Psoas muscle (tissue), 8 donors: ENCODE results near the gene SMIM41. TPM values are rescaled to one million over a fixed set of nuclear protein-coding genes. Genes with fewer than 3 reads are reported as not detected.
A peak's percentile ranks its signal among the peaks of the same experiment; 100 is the strongest.

Experiments used
- ATAC-seq, 4 donors: fragments of 200-7000 bp; cut with Tn5 transposase; one replicate each; pipeline ENCODE4 v1.9.1; 2020; ENCODE audit warnings: moderate library complexity in 3 of 4, mild to moderate bottlenecking in 2 of 4
- DNase-seq, 2 donors: peaks; one replicate each; pipeline ENCODE4 v3.0.0-alpha.2; 2020
- H3K27ac ChIP-seq: fragments of 200-600 bp; one replicate; pipeline ENCODE4 v1.8.0; 2022
- H3K27me3 ChIP-seq, 3 donors: fragments of 200-600 bp in 1 of 3; one replicate each; pipeline versions ENCODE4 v1.6.1 to v1.8.0; 2013 to 2022; ENCODE audit warnings: low read length in 2 of 3, mild to moderate bottlenecking in 2 of 3, moderate library complexity in 1 of 3; ENCODE audit not compliant: insufficient read depth in 3 of 3
- H3K36me3 ChIP-seq, 2 donors: fragments of 200-600 bp in 1 of 2; one replicate each; pipeline versions ENCODE4 v1.6.1 to v1.8.0; 2013 to 2022; ENCODE audit warnings: low read depth in 1 of 2, mild to moderate bottlenecking in 1 of 2, moderate library complexity in 1 of 2; ENCODE audit not compliant: insufficient read depth in 1 of 2
- H3K4me1 ChIP-seq: fragments of 200-600 bp; one replicate; pipeline ENCODE4 v1.8.0; 2022
- H3K4me3 ChIP-seq: fragments of 200-600 bp; one replicate; pipeline ENCODE4 v1.8.0; 2022; ENCODE audit warnings: mild to moderate bottlenecking
- H3K9me3 ChIP-seq: fragments of 200-600 bp; one replicate; pipeline ENCODE4 v1.8.0; 2022
- CTCF ChIP-seq: fragments of 200-600 bp; IDR thresholded peaks from one replicate; pipeline ENCODE4 v1.8.0; 2022; ENCODE audit warnings: antibody characterized with exemption
- WGBS, 3 donors: extraction: QIAGEN DNeasy Blood & Tissue Kit; methylation state at CpG; one replicate each; pipeline versions ENCODE4 v1.1.6 to v1.1.7; 2013; 5-methylcytosine and 5-hydroxymethylcytosine counted together
- intact Hi-C, 2 donors: fragments of 100-400 bp; cut with DNase I; formaldehyde crosslinking; loops; one replicate each; pipeline versions ENCODE4 v1.11.0 to v1.14.2; 2022
- polyA plus RNA-seq, 3 donors: library from polyadenylated mRNA; stranded (reverse); fragments of 200-250 nt; gene quantifications; one replicate each; pipeline ENCODE4 v1.2.3, GENCODE V29; 2013
- total RNA-seq, 4 donors: library from RNA; stranded (reverse); fragmentation: NEBNext Ultra II Directional in 2 of 4; extraction: Animal tissue kit (Norgen Biotek cat#: 25700) in 2 of 4; gene quantifications; one replicate each; pipeline versions ENCODE4 v1.2.1 to v1.2.4, GENCODE V29; 2021 to 2023
- donor health status: healthy with polysubstance abuse.
- donor health status: DM: no; HTN: no; CAD: no; lungs with moderate emphysema.
- donor health status: Bipolar disorder and iron deficiency.
- donor health status: healthy.
- donor health status: DM: yes; HTN: yes; CAD: no.
- donor health status: DM: no; HTN: no; CAD: no.
- donor health status: DM: no; HTN: no; CAD: no.
- donor health status: DM: yes; HTN: yes; CAD: no.

Gene SMIM41
- total and polyA plus RNA-seq, 7 donors, result 0.16 to 0.32 (median 0.20) TPM; not detected in 4

GRCh38 chr12:52087961-52088820, 8.7 kb downstream of the SMIM41 start:
- Histone ChIP-seq H3K36me3 (no peaks in the 10 kb centered on the region), H3K4me1 (peaks cover 31% of the 10 kb centered on the region), H3K27me3 (no peaks in the 10 kb centered on the region), H3K9me3 (no peaks in the 10 kb centered on the region), H3K27ac (peak overlapping the region; percentile 72), H3K4me3 (peak overlapping the region; percentile 39)
- no peak for TF ChIP-seq CTCF
- 34 to 67% (median 35%) methylated on average over 18 to 20 of the region's 20 CpGs for WGBS, 3 donors
- DNase-seq, result peak in 1 of 2 donors; percentile 60
- intact Hi-C loops, result no loop called here
- ATAC-seq, result peak in 3 of 4 donors; percentile 47 to 61 (median 53)

- intact Hi-C loops, result no loop called here
- Histone ChIP-seq H3K27me3 (no peaks in the 10 kb centered on the region), H3K9me3 (no peaks in the 10 kb centered on the region), H3K4me3 (no peak overlapping the region), H3K36me3 (no peaks in the 10 kb centered on the region), H3K27ac (no peak overlapping the region), H3K4me1 (peaks cover 30% of the 10 kb centered on the region)
- 67 to 94% (median 84%) methylated on average over 11 of the region's 11 CpGs for WGBS, 3 donors
- no peak for DNase-seq
- no peak for ATAC-seq
- no peak for TF ChIP-seq CTCF
Measured at GRCh38 chr12:52089491-52089890, 10.0 kb downstream of the SMIM41 start.

- no peak for TF ChIP-seq CTCF
- Histone ChIP-seq H3K36me3 (no peaks in the 10 kb centered on the region), H3K27me3 (no peaks in the 10 kb centered on the region), H3K27ac (no peak overlapping the region), H3K4me1 (peaks cover 30% of the 10 kb centered on the region), H3K4me3 (no peak overlapping the region), H3K9me3 (no peaks in the 10 kb centered on the region)
- WGBS, 3 donors, result 77 to 83% (median 83%) methylated on average over 10 of the region's 10 CpGs
- DNase-seq (no peak), ATAC-seq (no peak)
- intact Hi-C loops, result no loop called here
Measured at GRCh38 chr12:52090291-52090690, 10.8 kb downstream of the SMIM41 start.

- Histone ChIP-seq H3K36me3 (no peaks in the 10 kb centered on the region), H3K27me3 (no peaks in the 10 kb centered on the region), H3K4me1 (peaks cover 28% of the 10 kb centered on the region), H3K27ac (no peak overlapping the region), H3K9me3 (no peaks in the 10 kb centered on the region), H3K4me3 (no peak overlapping the region)
- TF ChIP-seq CTCF, result no peak
- WGBS, 3 donors, result 6 to 27% (median 12%) methylated on average over 3 of the region's 3 CpGs
- no peak for ATAC-seq
- intact Hi-C loops, result no loop called here
- DNase-seq, result no peak
Measured at GRCh38 chr12:52091061-52091460, 11.6 kb downstream of the SMIM41 start.
